ENCODE data around the gene ANAPC13.

Gene ANAPC13

DNA sequence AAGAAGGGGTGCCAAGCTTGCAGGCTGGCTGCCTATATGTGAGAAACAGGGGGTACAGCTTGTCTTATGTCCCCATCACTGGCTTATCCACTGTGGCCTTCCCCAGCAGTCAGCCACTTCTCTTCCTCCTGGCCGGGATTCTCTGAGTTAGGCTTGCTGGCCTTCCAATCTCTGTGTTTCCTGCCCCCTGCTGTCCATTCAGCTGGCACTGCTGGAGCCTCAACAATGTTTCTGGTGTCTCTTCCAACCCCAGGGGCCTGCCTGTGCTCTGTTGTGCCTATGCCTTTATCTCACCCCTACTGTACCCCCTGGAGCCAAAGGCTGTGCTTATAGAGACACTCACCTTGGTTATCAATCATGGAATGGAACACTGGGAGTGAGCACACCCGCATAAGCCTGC, 36.5 kb downstream of the ANAPC13 start:
- peak; percentile 62 for DNase-seq

DNA sequence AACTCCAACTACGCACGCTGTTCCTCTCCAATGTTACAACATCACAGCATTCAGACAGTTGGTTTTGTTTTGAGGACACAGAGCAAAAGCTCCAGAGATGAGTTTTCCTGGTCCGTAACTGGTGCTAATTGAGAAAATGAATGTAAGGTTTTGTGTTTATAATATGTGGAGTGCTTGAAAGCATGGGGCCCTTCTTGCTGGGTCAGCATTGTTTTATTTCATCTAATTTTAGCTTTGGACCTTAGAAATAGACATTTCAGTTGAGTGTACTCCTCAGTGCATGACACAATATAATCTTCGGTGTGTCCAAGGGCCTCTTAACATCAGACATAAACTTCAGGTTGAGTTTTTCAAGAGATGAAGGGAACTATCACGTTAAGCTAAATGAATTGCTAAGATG, 37.1 kb downstream of the ANAPC13 start:
- no peak for DNase-seq

DNA sequence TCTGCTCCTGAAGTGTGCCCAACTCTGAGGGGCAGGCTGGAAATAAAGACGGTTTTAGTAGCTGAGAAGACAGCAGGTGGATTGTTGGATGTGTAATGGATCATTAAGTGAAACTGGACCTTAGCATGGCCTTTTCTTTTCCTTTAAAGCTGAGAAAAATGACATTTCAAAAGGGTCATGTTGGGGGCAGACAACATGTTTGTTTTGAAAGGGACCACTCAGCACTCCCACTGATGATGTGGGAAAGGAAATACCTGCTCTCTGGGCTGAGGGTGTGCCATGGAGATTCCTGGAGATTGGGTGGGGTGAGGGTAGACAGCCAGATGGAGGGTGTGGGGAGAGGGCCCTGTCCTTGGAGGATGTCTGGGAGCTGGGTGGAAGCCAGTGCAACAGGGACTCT, 38.4 kb downstream of the ANAPC13 start:
- DNase-seq, result no peak

DNA sequence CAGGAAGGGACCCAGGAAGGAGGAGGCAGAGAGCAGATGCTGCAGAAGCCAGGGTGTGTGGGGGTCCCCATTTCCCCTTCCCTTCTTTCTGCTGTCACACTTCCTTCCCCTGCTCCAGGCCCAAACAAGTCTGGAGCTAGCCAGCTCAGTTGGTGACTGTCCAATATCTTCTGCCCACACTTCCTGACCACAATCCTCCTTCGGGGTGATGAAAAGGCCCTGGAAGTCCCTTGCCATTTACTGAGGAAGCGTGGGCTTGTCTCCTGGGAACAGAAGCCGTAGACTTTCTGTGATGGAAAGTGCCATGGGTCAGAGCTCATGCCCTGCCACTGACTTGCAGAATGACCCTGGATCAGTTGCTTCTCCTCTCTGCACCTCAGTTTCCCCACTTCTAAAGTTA, 39.0 kb downstream of the ANAPC13 start:
- DNase-seq, result peak; percentile 51

DNA sequence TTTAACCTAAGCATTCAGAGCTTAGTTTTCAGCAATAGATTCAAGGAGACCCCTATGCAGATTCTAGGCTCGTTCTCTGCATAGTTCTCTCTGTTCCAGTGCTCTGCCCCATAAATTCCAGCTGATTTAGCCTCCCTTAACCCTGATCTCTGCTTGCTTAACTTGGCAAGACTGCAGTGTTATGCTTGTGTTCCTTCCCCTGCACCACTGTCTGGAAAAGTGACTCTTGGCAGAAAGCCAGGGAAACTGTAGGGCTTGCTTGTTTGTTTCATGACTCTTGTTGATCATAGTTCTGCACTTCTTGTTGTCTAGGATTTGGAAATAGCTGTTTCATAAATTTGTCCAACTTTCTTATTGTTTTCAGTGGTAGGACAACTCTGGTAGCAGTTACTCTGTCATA, 40.1 kb downstream of the ANAPC13 start:
- DNase-seq, result peak; percentile 74

DNA sequence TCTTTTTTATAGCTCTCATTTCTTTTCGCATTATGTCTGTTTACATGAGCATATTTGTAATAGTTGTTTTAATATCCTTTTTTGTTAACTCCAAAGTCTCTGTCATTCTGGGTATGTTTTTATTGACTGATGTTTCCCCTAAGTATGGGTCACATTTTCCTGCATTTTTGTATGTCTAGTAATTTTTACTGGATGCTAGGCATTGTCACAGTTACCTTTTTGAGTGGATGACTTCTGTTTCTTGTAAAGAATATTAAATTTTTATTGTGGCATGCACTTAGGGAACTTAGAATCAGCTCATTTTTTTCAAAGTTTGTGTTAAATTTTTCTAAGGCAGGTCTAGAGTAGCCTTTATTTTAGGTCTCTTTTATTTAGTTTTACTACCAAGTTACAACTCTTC, 40.7 kb downstream of the ANAPC13 start:
- no peak for DNase-seq

DNA sequence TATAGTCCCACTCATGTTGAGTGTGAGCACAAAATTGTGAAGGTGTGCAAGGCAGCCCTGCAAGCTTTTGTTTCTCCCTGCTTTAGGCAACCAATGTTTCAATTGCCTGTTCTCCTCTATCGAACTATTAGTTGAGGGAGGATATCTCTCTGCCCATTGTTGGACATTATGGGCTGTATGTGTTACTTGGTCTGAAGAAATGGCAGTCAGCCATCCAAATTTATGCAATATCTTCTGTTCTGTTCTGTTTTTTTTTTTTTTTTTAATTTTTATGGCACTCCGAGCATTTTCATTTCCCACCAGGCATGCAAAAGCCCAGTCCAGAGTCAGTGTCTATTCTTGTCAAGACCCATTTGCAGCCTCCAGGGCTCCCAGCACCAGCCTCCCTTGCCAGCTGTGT, 44.0 kb downstream of the ANAPC13 start:
- DNase-seq, result no peak

DNA sequence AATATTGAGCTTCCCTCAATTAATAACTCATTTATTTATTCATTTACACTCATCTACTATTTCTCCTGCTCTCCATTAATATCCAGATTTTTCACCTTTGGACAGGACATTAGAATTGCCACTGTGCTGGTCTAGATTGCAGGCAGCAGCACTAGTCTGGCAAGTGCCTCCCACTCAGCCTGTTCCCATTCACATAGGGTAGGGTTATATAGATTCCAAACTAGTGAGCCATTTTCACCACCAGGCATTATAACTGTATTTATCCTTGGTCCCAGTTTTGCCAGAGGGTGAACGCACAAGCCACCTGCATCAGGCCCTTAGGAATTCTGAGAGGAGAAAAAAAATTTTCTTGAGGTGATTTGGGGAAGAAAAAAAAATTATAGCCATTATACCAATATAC, 44.5 kb downstream of the ANAPC13 start:
- no peak for DNase-seq

DNA sequence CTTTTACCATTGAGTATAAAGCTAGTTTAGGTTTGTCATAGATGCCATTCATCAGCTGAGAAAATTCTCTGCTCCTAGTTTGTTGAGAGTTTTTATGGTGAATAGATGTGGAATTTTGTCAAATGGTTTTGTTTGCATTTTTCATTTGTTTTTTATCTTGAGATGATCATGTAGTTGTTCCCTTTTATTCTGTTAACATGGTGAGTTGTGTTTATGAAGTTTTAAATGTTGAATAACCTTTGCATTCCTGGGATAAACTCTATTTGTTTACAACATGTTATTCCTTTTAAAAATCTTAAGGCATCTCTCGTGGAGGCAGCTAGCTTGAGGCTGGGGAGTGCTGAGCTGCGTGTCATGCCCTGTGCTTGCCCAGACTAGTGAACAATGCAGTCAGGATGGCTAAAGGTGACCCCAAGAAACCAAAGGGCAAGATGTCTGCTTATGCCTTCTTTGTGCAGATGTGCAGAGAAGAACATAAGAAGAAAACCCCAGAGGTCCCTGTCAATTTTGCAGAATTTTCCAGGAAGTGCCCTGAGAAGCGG, 48.5 kb downstream of the ANAPC13 start:
- no peak for DNase-seq

DNA sequence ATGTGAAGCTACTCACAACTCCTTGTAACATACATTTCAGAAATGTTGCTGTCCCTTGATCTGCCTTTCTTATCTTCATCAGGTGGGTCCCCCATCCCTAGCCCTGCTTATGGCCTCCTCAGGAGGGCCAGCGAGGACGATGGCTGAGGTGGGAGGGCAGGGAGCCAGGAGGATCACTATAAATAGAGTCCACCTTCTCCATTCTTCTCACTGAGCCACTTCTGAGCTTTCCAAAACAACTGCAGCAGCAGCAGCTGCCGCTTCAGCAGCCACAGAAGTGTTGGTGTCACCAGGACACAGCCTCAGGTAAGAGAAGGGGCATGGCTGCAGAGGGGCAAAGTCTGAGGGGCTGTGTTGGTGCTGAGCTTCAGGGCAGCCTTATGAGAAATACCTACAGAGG, 53.5 kb downstream of the ANAPC13 start:
- DNase-seq, result no peak

DNA sequence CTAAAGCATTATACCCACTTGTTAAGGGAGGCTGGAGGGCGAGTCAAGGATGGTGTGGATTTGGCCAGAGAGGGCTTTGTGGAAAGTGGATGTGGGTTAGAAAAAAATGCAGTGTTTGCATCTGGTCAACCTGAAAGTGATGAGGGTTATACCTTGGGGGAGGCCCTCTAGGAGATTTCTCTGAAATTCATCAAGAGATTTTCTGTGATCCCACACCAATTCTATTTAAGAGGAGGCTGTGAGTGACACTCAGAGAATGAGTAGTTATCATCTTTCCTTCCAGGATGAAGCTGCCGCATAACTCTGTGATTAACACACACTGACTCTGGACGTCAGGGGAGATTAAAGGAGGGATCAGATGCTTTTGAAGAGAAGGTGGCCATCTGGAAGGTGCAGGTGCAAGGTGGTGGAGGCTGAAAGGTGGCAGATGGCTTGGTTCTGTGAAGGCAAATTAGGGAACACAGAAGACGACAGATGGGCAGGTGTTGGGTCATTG, 54.8 kb downstream of the ANAPC13 start:
- DNase-seq, result no peak

DNA sequence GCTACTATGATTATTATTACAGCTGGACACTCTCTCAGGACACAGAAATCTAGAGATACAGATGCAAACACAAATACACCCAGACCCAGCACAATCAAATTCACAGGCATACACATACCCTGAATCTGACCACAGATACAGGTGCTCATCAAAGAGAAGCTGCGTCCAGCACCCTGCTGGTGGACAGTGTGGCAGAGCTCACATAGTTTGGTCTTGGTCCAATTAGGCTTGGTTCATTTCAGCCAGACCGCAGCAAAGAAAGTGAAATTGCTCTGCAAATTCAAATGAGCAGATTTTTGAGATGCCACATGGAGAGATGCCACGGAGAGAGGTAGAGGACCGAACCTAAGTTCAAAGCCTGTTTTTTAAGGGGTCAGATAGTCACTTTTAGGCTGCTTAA, 55.6 kb downstream of the ANAPC13 start:
- DNase-seq, result no peak

DNA sequence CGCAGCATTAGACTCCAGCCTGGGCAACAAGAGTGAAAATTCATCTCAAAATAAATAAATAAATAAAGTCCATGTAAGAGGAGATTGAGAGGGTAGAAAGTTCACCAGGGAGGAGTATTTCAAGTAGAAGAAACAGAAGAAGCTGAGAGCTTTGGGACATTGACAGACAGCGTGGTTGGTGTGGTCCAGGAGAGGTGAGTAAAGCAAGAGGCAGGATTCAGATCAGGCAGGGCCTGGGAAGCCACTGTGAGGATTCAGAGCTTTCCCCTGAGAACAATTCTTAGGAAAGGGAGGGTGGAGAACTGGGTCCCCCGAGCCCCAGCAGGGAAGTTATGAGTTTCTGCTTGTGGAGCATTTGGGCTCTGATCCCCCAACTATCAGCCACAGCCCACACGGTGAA, 57.4 kb downstream of the ANAPC13 start:
- peak; percentile 33 for DNase-seq

Data from fibroblast of skin of scalp (primary cell).